H1 (cell line): ENCODE data around the gene MYH10. TPM values are rescaled to one million over a fixed set of nuclear protein-coding genes. Genes with fewer than 3 reads are reported as not detected.

ENCODE experiments used
- CTCF ChIA-PET: fragments of 300-600 bp; sonication (Branson Sonifier 250); formaldehyde crosslinking; loops from one replicate; lab custom pipeline; 2021; ENCODE audit not compliant: partially characterized antibody; lab: Charles Lee
- POLR2A ChIA-PET: fragments of 300-600 bp; sonication (Branson Sonifier 250); formaldehyde crosslinking; loops from one replicate; lab custom pipeline; 2021; ENCODE audit warnings: inconsistent platforms; ENCODE audit not compliant: partially characterized antibody; lab: Charles Lee
- DNase-seq, 2 experiments: peaks; one replicate each; pipeline versions ENCODE4 v3.0.0 to v3.0.0-alpha.2; 2010 to 2022; ENCODE audit warnings: low spot score in 2 of 2, low read depth in 1 of 2, mixed read lengths in 1 of 2
- FAIRE-seq: peaks from 2 replicates; lab custom pipeline; 2011; peaks lifted over from hg19 to GRCh38; lab: Jason Lieb, UNC
- H2AFZ ChIP-seq: 2 replicates; pipeline ENCODE4 v1.8.1; 2012; ENCODE audit warnings: low read length, inconsistent platforms
- H2AK5ac ChIP-seq: 2 replicates; pipeline ENCODE4 v1.6.1; 2013; ENCODE audit warnings: low read depth, low read length
- H2BK120ac ChIP-seq: replicated peaks from 2 replicates; pipeline ENCODE3; 2013; ENCODE audit warnings: low read depth, low read length, inconsistent platforms
- H2BK12ac ChIP-seq: 2 replicates; pipeline ENCODE4 v1.6.1; 2013; ENCODE audit warnings: low read depth, low read length
- H2BK15ac ChIP-seq: 2 replicates; pipeline ENCODE4 v1.6.1; 2013; ENCODE audit warnings: low read length
- H2BK20ac ChIP-seq: 2 replicates; pipeline ENCODE4 v1.6.1; 2013; ENCODE audit warnings: low read length
- H2BK5ac ChIP-seq: 2 replicates; pipeline ENCODE4 v1.6.1; 2013; ENCODE audit warnings: low read depth, low read length
- H3K14ac ChIP-seq: 2 replicates; pipeline ENCODE4 v1.6.1; 2013; ENCODE audit warnings: inconsistent platforms; ENCODE audit not compliant: insufficient read length
- H3K18ac ChIP-seq: 2 replicates; pipeline ENCODE4 v1.6.1; 2013; ENCODE audit warnings: low read length; ENCODE audit errors: extremely low read depth
- H3K23ac ChIP-seq: 2 replicates; pipeline ENCODE4 v1.6.1; 2013; ENCODE audit warnings: inconsistent platforms; ENCODE audit not compliant: insufficient read length
- H3K23me2 ChIP-seq: 2 replicates; pipeline ENCODE4 v1.6.1; 2013; ENCODE audit warnings: low read depth, low read length
- H3K27ac ChIP-seq: 2 replicates; pipeline ENCODE4 v1.6.1; 2011; ENCODE audit warnings: low read depth, low read length, inconsistent platforms
- H3K27me3 ChIP-seq, 4 experiments: replicated peaks in 1 of 4; 1 replicate in 1 of 4; 2 replicates in 3 of 4; pipeline versions ENCODE4 v1.6.1 to v1.8.1; 2011 to 2013; ENCODE audit warnings: low read length in 3 of 4, mild to moderate bottlenecking in 3 of 4, inconsistent platforms in 2 of 4, mixed read lengths in 2 of 4, moderate library complexity in 1 of 4; ENCODE audit not compliant: control insufficient read depth in 3 of 4, insufficient read depth in 3 of 4; ENCODE audit errors: extremely low read depth in 1 of 4
- H3K36me3 ChIP-seq, 4 experiments: 2 replicates each; pipeline versions ENCODE4 v1.6.1 to v1.8.1; 2011 to 2013; ENCODE audit warnings: mild to moderate bottlenecking in 4 of 4, low read length in 3 of 4, moderate library complexity in 2 of 4, control low read depth in 1 of 4, inconsistent platforms in 1 of 4; ENCODE audit not compliant: insufficient read depth in 4 of 4, control insufficient read depth in 2 of 4
- H3K4ac ChIP-seq: replicated peaks from 2 replicates; pipeline ENCODE3; 2013; ENCODE audit warnings: low read length, low read depth, mixed read lengths, inconsistent platforms; ENCODE audit not compliant: insufficient read length
- H3K4me1 ChIP-seq, 4 experiments: replicated peaks in 1 of 4; 1 replicate in 1 of 4; 2 replicates in 3 of 4; pipeline versions ENCODE4 v1.6.1 to v1.8.1; 2011 to 2013; ENCODE audit warnings: low read length in 3 of 4, inconsistent platforms in 2 of 4, mixed read lengths in 1 of 4; ENCODE audit not compliant: insufficient read depth in 4 of 4, control insufficient read depth in 3 of 4
- H3K4me2 ChIP-seq, 2 experiments: 2 replicates each; pipeline versions ENCODE4 v1.6.1 to v1.8.1; 2011 to 2013; ENCODE audit warnings: low read depth in 2 of 2, low read length in 2 of 2, control low read depth in 1 of 2, inconsistent platforms in 1 of 2, mild to moderate bottlenecking in 1 of 2; ENCODE audit not compliant: insufficient read depth in 1 of 2
- H3K4me3 ChIP-seq, 4 experiments: fragments of 200-600, 300-600 bp in 1 of 4; sonication (generic), shearing (Covaris generic), sonication (Bioruptor Twin) in 1 of 4; 2 replicates each; pipeline versions ENCODE4 v1.5.1 to v1.8.1; 2011 to 2016; ENCODE audit warnings: low read length in 4 of 4, low read depth in 3 of 4, control low read depth in 2 of 4, inconsistent platforms in 2 of 4, mild to moderate bottlenecking in 2 of 4, mixed read lengths in 1 of 4, moderate library complexity in 1 of 4; ENCODE audit not compliant: insufficient read depth in 2 of 4; ENCODE audit errors: extremely low read depth in 1 of 4
- H3K56ac ChIP-seq: replicated peaks from 2 replicates; pipeline ENCODE3; 2013; ENCODE audit warnings: low read depth, mild to moderate bottlenecking, mixed read lengths, low read length, inconsistent platforms; ENCODE audit not compliant: insufficient read length
- H3K79me1 ChIP-seq: 2 replicates; pipeline ENCODE4 v1.6.1; 2013; ENCODE audit warnings: low read depth, low read length, control low read depth
- H3K79me2 ChIP-seq, 2 experiments: 2 replicates each; pipeline versions ENCODE4 v1.6.1 to v1.8.1; 2012 to 2013; ENCODE audit warnings: low read length in 2 of 2, mild to moderate bottlenecking in 2 of 2, inconsistent platforms in 1 of 2; ENCODE audit not compliant: insufficient read depth in 2 of 2, control insufficient read depth in 1 of 2
- H3K9ac ChIP-seq, 4 experiments: replicated peaks in 1 of 4; 1 replicate in 1 of 4; 2 replicates in 3 of 4; pipeline versions ENCODE4 v1.6.1 to v1.8.1; 2011 to 2013; ENCODE audit warnings: low read depth in 3 of 4, low read length in 3 of 4, control low read depth in 2 of 4, mild to moderate bottlenecking in 2 of 4, moderate library complexity in 2 of 4, inconsistent platforms in 1 of 4; ENCODE audit errors: extremely low read depth in 1 of 4
- H3K9me3 ChIP-seq, 2 experiments: 2 replicates each; pipeline versions ENCODE4 v1.6.1 to v1.8.1; 2012 to 2013; ENCODE audit warnings: mild to moderate bottlenecking in 2 of 2, moderate library complexity in 2 of 2, control low read depth in 1 of 2, inconsistent platforms in 1 of 2, low read depth in 1 of 2, low read length in 1 of 2, mixed read lengths in 1 of 2; ENCODE audit not compliant: insufficient read depth in 2 of 2
- H4K20me1 ChIP-seq, 2 experiments: replicated peaks in 1 of 2; 2 replicates each; pipeline versions ENCODE3 to v1.8.1; 2011 to 2013; ENCODE audit warnings: inconsistent platforms in 2 of 2, low read length in 2 of 2, mild to moderate bottlenecking in 1 of 2; ENCODE audit not compliant: insufficient read depth in 2 of 2, control insufficient read depth in 1 of 2
- H4K5ac ChIP-seq: 2 replicates; pipeline ENCODE4 v1.6.1; 2013; ENCODE audit warnings: low read length, low read depth, mixed read lengths, inconsistent platforms; ENCODE audit not compliant: insufficient read length
- H4K8ac ChIP-seq: 2 replicates; pipeline ENCODE4 v1.8.0; 2013; ENCODE audit warnings: mild to moderate bottlenecking, moderate library complexity, low read length, inconsistent platforms; ENCODE audit not compliant: insufficient read depth; ENCODE audit errors: extremely low read depth
- H4K91ac ChIP-seq: replicated peaks from 2 replicates; pipeline ENCODE3; 2013; ENCODE audit warnings: low read length, mixed read lengths, inconsistent platforms; ENCODE audit not compliant: insufficient read length
- NANOG ChIP-seq: IDR thresholded peaks from 2 replicates; pipeline ENCODE4 v1.6.1; 2011; ENCODE audit warnings: low read length, low read depth, mild to moderate bottlenecking, inconsistent platforms; ENCODE audit not compliant: insufficient read depth, poor library complexity, severe bottlenecking
- POU5F1 ChIP-seq: IDR thresholded peaks from 2 replicates; pipeline ENCODE4 v1.6.1; 2011; ENCODE audit warnings: low read depth, mild to moderate bottlenecking, low read length, moderate library complexity
- WGBS, 2 experiments: shearing (Covaris generic) in 1 of 2; methylation state at CpG; one replicate each; pipeline versions ENCODE4 v1.1.6 to v1.1.7; 2013 to 2015; ENCODE audit warnings: low lambda C conversion rate in 2 of 2, mixed read lengths in 2 of 2, inconsistent platforms in 1 of 2, low coverage in 1 of 2, missing lambda C conversion rate in 1 of 2; ENCODE audit not compliant: insufficient replicate concordance in 2 of 2, insufficient coverage in 1 of 2, insufficient read length in 1 of 2; ENCODE audit errors: extremely low coverage in 1 of 2, missing lambda C conversion rate in 1 of 2; 5-methylcytosine and 5-hydroxymethylcytosine counted together
- polyA plus RNA-seq, 7 experiments: library from polyadenylated mRNA; depleted of rRNA in 3 of 7; stranded (reverse) in 5 of 7; unstranded in 2 of 7; fragments of >200 nt in 5 of 7; fragments of 200-250 nt in 2 of 7; gene quantifications; 1 replicate in 5 of 7; 2 replicates in 1 of 7; 4 replicates in 1 of 7; pipeline versions ENCODE4 v1.2.1 to v1.2.3, GENCODE V29; 2011 to 2013; ENCODE audit warnings: missing spikeins in 2 of 7, mixed read lengths in 2 of 7
- total RNA-seq: library from RNA; stranded (reverse); fragmentation: NEBNext Ultra II Directional; extraction: Animal tissue kit (Norgen Biotek cat#: 25700); gene quantifications from 2 replicates; pipeline ENCODE4 v1.2.1, GENCODE V29; 2021

The MYH10 gene
- total and polyA plus RNA-seq, 2 of the 8 experiments (the other 6 are each of a cell fraction or from before 2014, with no cell fraction given), result 64.1 to 289 TPM

DNA sequence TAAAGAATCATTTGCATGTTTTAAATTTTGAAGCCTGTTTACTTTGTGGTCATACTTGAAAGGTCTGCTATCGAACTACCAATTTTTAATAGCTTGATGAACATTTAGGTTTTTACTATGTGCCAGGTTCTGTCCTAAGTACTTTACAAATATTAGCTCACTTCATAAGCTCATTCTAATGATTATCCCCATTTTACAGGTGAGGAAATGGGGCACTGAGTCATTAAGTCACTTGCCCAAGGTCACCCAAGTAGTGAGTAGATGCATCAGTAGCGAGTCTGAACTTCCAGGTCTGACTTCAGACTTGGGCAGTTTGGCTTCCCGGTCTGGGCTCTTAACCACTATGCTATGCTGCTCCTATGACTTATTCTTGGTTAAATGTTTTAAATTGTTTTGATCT, 190.8 kb downstream of the MYH10 start:
- Histone ChIP-seq H3K56ac (no peak overlapping the region), H3K27me3 (no peaks in the 10 kb centered on the region), H3K79me2 (peaks cover 0 to 53% of the 10 kb centered on the region in 2 experiments; a peak in 2 of 4 replicates), H4K20me1 (peaks cover 0 to 3% of the 10 kb centered on the region in 2 experiments), H2BK5ac (no peak overlapping the region), H3K4me3 (no peak overlapping the region), H3K18ac (no peak overlapping the region), H3K4me1 (peaks cover 0 to 2% (median under 1%) of the 10 kb centered on the region in 4 experiments; a peak in 2 of 7 replicates), H3K27ac (no peak overlapping the region), H3K23me2 (no peaks in the 10 kb centered on the region), H2BK12ac (no peak overlapping the region), H3K36me3 (peaks cover 0 to 6% (median 0%) of the 10 kb centered on the region in 4 experiments; a peak in 2 of 8 replicates), H2BK20ac (no peak overlapping the region), H3K4ac (no peak overlapping the region), H3K9me3 (no peaks in the 10 kb centered on the region), H2AK5ac (no peak overlapping the region), H2BK120ac (no peak overlapping the region), H3K4me2 (no peak overlapping the region), H3K9ac (no peak overlapping the region), H3K14ac (no peak overlapping the region), H3K79me1 (no peaks in the 10 kb centered on the region; the same call in 1 of the 2 replicates), H4K5ac (no peak overlapping the region), H4K91ac (no peak overlapping the region), H2BK15ac (no peak overlapping the region), H3K23ac (no peak overlapping the region), H2AFZ (no peak overlapping the region), H4K8ac (no peak overlapping the region)
- POLR2A ChIA-PET, result no interaction called here
- FAIRE-seq, result no peak
- DNase-seq, result no peak
- CTCF ChIA-PET, result interaction anchor here (0.6 kb wide), 1 partner anchor 43 kb away, joined by 3 read pairs; no protein-coding TSS in a partner anchor
- whole genome bisulfite sequencing, 2 experiments, result 88% methylated on average over 3 of the region's 3 CpGs; no CpG with 5 or more reads in 1 of the 2 experiments
- no peak for TF ChIP-seq NANOG
- no peak for TF ChIP-seq POU5F1
- TF ChIP-seq, all 59 proteins: peak for 0
